ENCODE results near the gene KRI1.
"Not testable (repeated sequence)": the region's sequence is repeated elsewhere in the genome, so short reads cannot be mapped to it uniquely, and the experiment has no call there.

Gene KRI1

GRCh38 chr19:10548746-10549276 is 17.0 kb downstream of the KRI1 start:
- DNase-seq: no peak

- no peak for DNase-seq
Measured at GRCh38 chr19:10546817-10547216, 19.0 kb downstream of the KRI1 start.

- peak in 1 of 2 experiments; percentile 21 for DNase-seq
Measured at GRCh38 chr19:10544753-10545251, 21.0 kb downstream of the KRI1 start.

- peak; percentile 31 to 36 for DNase-seq
Measured at GRCh38 chr19:10544242-10544752, 21.5 kb downstream of the KRI1 start.

GRCh38 chr19:10543420-10544241 is 22.2 kb downstream of the KRI1 start, which contains the start of gene ATG4D:
Gene ATG4D, plus strand, starts transcription at chr19:10543904. Its CDS starts 187 bp downstream, at chr19:10544091.
- DNase-seq: peak; percentile 79 to 81

- no peak for DNase-seq
Measured at GRCh38 chr19:10543059-10543419, 22.8 kb downstream of the KRI1 start.

- DNase-seq: not testable (repeated sequence)
Measured at GRCh38 chr19:10539016-10539415, 26.8 kb downstream of the KRI1 start.

- DNase-seq: no peak
Measured at GRCh38 chr19:10538204-10538983, 27.4 kb downstream of the KRI1 start.

- no peak for DNase-seq
Measured at GRCh38 chr19:10537668-10538067, 28.1 kb downstream of the KRI1 start.

- DNase-seq: no peak
Measured at GRCh38 chr19:10535613-10536012, 30.2 kb downstream of the KRI1 start.

- DNase-seq: no peak
Measured at GRCh38 chr19:10533646-10534386, 32.0 kb downstream of the KRI1 start.

GRCh38 chr19:10532457-10532856 is 33.4 kb downstream of the KRI1 start:
- no peak for DNase-seq

- not testable (repeated sequence) for DNase-seq
Measured at GRCh38 chr19:10526887-10527286, 38.9 kb downstream of the KRI1 start.

GRCh38 chr19:10525636-10526035 is 40.2 kb downstream of the KRI1 start:
- DNase-seq: no peak

- DNase-seq: no peak
Measured at GRCh38 chr19:10523135-10523636, 42.6 kb downstream of the KRI1 start.

GRCh38 chr19:10521461-10522171 is 44.2 kb downstream of the KRI1 start:
- DNase-seq: no peak

GRCh38 chr19:10520652-10521318 is 45.0 kb downstream of the KRI1 start:
- no peak for DNase-seq

- no peak for DNase-seq
Measured at GRCh38 chr19:10519421-10519820, 46.4 kb downstream of the KRI1 start.

- no peak for DNase-seq
Measured at GRCh38 chr19:10518444-10519361, 47.1 kb downstream of the KRI1 start.
